ENCODE data around the gene STRBP.

Gene STRBP

DNA sequence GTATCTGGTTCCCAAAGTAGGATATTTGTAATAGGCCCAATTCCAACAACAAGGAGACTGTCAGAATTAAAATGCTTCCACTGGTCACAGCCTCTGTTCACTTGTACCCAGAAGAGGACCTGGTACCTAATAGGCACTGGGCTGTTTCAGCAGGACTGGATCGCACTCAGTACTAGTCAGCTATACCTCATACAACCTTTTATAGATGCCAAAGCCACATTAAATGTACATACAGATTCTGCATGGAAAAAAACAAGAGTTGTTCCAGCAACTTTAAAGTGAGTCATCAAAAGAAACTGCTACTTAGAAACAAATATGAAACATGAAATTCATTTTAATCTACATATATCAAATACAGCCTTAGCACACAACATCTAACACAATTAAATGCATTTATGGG is 147.4 kb downstream of the STRBP start:
- no peak for DNase-seq

GRCh38 chr9:123120131-123120530 is 148.3 kb downstream of the STRBP start:
- no peak for DNase-seq

- no peak for DNase-seq
Observed at GRCh38 chr9:123119566-123119965, 148.8 kb downstream of the STRBP start.

DNA sequence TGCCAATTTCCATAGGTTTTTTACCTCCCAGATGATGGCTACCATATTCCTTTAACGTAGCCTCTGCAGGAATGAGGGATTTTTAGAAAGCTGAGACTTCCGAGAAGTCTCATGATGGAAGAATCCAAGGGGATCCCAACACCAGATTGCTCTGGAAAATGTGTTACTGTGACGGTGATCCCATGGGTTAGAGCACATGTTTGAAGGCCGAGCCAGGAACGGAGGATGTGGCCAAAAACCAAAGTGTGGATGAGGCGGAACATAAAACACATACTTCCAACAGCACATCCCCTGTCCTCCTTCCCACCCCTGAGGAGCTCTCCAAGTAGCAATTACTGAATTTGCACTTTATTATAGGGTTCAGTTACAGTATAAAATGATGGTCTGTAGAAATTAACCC is 152.3 kb downstream of the STRBP start:
- DNase-seq, result no peak

GRCh38 chr9:123115146-123115913 is 153.1 kb downstream of the STRBP start:
- DNase-seq, result no peak

DNA sequence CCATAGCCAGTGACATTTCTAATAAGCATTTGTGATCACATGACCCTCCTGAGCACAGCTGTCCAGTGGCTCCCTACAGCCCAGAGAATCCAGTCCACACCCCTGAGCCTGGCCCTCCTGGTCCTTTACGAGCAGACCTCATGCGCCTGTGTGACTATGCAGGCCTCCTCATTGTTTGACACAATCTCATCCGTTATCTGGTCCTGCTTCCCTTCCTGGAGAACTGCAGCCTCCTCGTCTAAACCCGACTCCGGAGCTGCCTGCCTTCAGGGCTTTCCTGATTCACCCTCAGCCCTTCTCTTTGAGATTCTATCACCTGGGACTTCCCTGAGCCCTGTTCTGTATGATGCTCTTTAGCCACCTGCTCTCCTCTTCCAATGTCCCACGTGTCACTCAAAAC is 155.2 kb downstream of the STRBP start:
- no peak for DNase-seq

DNA sequence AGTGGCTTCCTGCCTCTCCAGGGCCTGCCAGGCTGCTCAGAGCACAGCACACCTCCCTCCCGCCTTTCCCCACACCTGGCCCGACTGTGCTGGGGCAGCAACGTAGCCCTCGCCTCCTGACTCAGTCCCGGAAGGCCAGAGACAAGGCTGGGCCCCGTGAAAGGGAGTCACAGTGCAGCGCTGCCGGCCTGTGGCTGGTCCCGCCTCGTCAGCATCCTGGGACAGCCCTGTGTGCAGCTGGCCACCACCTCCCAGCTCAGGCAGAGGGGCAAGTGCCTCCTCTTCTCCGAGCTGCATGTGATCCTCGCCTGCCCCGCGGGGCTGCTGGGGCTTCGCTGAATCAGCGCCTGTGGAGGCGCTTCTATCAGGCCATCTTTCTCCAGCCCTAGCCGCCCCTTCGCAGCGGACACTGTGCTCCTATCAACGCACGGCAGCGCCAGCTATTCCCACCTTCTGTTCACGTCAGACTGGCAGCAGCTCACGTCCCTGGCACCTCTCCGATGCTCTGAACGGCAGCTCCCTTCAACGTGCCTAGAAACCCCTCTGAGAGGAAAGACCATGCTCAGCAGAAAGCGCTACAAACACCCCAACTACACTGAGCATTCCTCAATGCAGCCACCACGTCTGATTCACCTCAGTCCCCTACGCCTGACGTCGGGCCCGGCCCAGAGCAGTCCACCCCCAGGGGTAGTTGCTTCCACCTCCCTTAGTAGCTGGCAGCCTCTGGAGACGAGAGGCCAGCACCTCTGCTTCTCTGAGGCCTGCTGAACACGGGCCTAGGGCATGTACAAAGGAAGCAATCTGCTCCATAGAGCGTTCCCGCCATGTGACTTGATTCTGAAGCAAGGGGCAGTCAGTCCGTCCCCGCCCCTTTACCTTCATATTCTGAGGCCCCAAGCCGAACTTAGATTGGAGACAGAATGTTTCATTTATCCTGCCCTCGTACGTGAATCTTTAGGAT is 156.1 kb downstream of the STRBP start:
- no peak for DNase-seq

- no peak for DNase-seq
Observed at GRCh38 chr9:123111427-123112014, 156.9 kb downstream of the STRBP start.

GRCh38 chr9:123109540-123110279 is 158.7 kb downstream of the STRBP start:
- DNase-seq, result no peak

DNA sequence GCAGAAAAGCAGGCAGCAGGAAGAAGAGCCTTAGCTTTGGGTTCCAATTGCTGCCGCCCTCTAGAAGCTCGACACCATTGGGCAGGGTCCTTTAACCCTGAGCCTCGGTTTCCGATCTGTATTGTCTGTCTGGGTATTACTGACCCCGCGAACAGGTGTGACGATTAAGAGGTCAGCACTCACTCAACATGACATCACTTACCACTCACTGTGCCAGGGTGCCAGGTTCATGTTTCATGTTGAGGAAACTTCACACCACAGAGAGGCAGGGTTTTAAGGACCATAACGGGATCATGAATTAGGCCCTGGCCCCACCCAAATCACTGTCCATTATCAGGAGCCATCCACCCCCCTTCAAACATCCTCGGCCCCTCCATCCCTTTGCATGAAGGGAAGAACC is 159.4 kb downstream of the STRBP start:
- DNase-seq, result no peak

DNA sequence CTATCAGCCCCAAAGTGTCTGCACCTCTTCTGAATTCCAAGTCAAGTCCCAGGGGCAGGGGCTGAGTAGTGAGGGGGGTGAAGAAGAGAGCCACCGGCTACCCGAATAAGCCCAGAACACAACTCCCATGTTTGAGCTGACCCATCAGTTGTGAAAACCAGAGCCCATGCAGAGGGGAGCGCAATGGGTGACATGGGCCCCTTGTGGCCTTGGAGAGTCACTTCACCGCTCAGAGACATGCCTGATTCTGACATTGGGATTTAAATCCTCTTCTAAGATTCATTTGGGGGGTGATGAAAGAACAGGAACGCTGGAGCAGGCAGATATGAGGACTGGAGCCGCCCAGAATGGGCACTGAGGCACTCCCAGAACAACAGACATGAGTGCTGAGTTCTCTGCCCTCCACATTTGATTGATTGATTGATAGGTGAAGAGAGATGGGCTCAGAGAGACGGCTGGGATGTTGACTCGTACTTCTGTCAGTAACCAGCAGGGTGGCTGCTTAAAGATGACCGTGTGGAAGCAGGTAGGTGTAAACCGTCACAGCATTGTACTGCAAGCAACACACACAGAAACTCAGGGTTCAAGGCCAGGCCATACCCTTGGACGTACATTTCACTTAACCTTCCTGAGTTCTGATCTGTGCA is 160.6 kb downstream of the STRBP start:
- no peak for DNase-seq

- DNase-seq, result no peak
Observed at GRCh38 chr9:123105490-123105889, 162.9 kb downstream of the STRBP start.

GRCh38 chr9:123104807-123105206 is 163.6 kb downstream of the STRBP start:
- DNase-seq, result no peak

- no peak for DNase-seq
Observed at GRCh38 chr9:123102375-123103113, 165.8 kb downstream of the STRBP start.

DNA sequence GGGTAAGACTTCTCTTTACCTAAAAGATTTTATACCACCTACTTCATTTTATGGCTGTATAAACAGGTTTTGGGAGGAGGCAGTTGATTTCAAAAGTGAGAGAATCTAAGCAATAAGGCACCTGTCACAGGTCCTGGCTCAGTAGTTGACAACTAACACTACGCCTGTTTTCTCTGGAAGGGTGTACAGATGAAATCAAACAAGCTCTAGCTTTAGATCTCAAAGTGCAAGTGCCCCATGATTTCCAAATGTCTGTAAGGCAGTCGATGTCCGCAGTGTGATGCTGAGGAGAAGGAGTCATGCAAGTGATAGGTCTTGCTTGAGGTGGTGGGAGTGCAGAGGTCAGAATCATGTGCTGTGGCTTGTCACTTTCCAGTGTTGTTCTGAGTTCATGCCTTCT is 168.8 kb downstream of the STRBP start:
- DNase-seq, result no peak

DNA sequence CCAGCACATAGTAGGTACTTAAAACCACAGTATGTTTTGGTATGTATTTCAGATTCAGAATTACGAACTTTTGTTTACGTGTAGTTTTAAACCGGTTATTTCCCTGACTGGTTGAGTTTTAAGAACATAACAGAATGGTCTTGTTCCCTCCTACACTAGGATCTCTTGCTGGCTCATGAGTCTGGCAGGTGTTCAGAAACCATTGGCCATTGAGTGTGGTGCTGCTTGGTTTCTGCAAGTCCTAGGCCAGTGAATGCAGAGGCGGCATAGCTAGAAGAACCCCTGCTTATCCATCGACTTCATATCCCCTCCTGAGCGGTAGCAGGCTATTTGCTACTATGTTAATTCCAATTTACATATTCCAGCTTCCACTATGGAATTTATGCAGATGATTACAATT is 169.3 kb downstream of the STRBP start:
- DNase-seq, result no peak

GRCh38 chr9:123098096-123098459 is 170.3 kb downstream of the STRBP start:
- DNase-seq, result no peak

DNA sequence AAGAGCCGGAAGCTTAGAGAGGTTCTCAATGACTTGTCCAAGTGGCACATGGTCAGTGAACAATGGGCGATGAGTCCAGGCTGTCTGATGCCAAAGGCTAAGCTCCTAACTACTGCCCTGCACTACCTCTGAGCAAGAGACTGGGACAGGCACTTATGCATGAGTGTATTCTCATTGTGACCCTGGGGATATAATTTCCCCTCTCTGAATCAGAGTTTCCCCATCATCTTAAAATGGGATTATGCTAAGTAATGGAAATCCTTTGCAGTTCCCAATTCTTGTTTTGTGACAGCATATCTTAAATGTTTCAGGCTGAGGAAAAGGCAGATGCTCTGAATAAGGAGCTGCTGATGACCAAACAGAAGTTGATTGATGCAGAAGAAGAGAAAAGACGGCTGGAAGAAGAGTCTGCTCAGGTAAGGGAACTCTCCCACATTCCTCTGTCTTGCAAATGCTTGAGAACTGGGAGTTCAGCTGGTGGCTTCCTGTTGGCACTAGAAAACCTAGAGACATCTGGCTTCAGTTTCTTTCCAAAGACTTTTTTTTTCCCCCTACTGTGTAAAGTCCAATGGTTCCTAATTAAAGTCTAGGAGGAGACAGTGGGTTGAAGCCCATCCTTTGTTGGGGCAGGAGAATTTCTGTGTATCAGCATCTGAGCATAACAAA is 170.8 kb downstream of the STRBP start:
- no peak for DNase-seq

- no peak for DNase-seq
Observed at GRCh38 chr9:123096987-123097386, 171.4 kb downstream of the STRBP start.

GRCh38 chr9:123093141-123093540 is 175.2 kb downstream of the STRBP start:
- DNase-seq, result no peak

DNA sequence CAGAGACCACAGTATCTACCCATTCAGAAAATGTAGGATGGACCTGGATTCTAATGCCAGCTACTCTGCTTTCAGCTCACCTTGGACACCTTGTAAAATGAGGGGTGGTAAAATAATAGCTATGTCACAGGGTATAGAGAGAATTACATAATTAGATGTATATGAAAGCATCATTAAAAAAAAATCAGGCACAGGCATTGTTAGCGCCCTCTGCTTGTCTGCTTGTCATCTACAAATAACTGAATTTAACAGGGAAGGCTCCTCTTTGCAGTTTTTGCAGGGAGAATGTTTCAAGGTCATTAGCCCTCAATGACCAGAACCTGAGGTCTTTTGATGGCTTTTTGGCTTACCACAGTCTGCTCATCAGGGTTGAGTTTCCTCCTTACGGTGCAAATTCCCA is 176.9 kb downstream of the STRBP start:
- DNase-seq, result no peak

All from suppressor macrophage treated with lipopolysaccharide for 1 hour (primary cell).